NCI-H1092 (cell line): ENCODE measurements around the gene ADGRL3.
A peak's percentile ranks its signal among the peaks of the same experiment; 100 is the strongest.

Experiments
- DNase-seq: peaks from one replicate; lab custom pipeline; 2025; lab: John Stamatoyannopoulos, UW

The ADGRL3 gene

DNA sequence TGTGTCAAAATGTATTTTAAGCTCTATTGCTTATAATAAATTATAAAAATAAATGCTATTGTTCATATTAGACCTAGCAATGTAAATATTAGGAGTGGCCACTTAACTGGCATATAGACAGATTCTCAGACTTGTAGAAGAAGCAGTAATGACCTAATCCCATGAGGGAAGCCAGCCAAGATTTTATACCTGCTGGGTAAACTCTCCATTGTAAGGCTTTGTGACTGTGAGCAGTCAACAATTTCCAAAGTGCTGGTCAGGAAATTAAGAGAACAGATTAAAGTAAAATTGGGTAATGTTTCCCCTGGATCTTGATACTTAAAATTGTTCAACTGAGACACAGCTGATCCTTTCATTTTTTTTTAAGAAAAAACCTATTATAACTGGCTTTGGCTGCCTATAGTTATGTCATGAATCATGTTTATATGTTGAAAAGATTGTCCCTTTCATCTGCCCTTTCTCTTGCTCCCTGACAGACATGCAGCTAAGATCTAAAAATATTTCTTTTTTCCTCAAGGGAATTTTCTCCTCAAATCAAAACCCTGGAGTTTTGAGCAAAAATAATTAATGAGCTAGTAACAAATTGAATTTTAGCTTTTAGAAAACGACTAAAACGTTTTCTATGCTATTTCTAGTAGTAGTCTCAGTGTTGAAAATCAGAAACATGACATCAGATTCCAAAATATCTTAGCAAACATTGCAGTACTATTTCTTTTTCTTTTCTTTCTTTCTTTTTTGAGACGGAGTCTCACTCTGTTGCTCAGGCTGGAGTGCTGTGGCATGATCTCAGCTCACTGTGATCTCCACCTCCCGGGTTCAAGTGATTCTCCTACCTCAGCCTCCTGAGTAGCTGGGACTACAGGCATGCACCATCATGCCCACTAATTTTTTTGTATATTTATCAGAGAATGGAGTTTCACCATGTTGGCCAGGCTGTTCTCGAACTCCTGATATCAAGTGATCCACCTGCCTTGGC lies 77.9 kb downstream of the ADGRL3 start:
- DNase-seq = peak; percentile 10

DNA sequence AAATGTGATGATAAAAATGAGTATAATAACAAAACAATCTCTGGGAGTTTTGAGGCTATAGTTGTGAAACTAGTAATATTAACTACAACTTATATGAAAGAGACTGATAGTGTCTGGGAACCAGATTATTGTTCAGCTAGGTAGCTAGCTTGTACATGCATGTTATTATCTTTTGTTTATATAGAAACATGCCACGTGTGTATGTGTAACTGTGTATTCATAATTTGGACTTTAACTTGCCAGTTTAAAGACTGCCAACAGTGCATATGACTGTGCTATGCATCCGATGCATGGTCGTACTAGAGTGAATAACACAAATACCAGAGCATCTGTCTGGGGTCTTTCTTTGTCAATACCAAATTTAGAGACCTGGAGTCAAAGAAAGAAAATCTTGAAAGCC lies 92.2 kb downstream of the ADGRL3 start:
- no peak for DNase-seq

DNA sequence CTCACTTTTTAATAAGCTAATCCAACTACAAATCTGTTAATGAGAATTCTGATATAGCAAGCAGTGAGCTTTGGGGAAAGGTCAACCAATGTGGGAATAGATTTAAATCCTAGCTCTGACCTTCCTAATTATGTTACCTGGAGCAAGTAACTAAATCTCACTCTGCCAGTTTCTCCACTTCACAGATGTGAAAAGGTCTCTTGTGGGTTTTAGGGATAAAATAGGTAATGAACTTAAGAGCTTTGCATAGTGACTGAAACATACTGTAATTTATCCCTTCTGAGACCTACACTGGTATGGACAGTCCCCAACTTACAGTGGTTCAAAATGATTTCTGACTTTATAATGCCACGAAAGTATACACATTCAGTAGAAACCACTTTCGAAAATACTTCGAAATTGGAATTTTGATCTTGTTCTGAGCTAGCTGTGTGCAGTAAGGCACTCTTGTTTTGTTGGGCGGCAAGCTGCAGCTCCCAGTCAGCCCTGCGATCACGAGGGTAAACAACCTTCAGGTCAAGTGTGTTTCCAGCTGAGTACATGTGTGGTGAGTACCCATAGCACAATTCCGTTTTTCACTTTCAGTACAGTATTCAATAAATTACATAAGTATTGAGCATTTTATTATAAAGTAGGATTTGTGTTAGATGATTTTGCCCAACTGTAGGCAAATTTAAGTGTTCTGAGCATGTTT lies 93.7 kb downstream of the ADGRL3 start:
- peak; percentile 54 for DNase-seq

DNA sequence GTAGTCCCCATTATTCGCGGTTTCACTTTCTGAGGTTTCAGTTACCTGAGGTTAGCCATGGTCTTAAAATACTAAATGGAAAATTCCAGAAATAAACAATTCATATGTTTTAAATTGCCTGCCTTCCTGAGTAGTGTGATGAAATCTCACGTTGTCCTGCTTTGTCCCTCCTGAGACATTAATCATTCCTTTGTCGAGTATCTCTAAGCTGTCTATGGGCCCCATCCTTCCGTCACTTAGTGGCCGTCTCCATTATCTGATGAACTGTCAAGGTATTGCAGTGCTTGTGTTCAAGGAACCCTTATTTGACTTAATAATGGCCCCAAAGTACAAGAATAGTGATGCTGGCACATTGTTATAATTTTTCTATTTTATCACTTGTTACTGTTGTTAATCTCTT lies 94.8 kb downstream of the ADGRL3 start:
- DNase-seq = no peak

DNA sequence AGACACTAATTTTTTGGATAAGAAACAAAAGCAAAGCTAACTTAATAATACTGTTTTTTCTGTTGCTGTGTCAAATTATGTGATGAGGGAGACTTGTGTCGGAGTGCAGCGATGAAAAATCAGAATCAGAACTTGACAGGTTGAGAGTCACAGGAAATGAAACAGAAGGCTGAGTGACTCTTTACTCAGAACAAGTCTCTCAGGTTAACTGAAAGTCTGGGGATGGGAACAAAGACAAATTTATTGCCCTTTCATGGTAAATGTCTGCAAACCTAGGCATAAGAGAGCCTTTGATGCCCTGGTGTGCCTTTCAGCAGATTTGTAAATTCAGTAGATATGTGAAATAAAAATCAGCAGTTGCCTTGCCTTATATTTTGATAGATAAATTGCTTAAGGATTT lies 96.0 kb downstream of the ADGRL3 start:
- no peak for DNase-seq

DNA sequence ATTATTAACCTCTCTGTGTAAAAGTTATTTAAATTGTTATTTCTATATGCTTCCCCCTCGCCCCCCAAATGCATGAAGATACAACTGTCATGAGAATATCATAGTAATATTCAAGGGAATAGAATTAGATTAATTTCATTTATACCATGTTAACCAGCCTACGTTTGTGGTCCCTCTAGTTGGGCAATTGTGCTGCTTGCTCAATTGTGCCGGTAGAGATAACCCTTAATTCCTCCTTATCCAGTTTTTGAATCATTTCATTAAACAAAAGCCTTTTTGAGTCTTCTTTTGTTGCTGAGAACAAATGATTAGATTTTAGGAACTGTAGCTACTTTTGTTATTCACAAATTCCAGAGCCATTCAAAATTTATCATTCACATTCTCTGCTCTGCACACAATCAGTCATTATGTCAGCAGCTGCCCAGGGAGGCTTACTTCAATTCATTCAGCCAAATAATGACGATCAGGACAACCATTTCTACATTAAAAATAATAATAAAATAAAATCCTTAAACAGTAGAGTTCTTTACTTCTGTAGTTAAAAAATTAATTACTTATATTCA lies 98.1 kb downstream of the ADGRL3 start:
- DNase-seq = no peak

DNA sequence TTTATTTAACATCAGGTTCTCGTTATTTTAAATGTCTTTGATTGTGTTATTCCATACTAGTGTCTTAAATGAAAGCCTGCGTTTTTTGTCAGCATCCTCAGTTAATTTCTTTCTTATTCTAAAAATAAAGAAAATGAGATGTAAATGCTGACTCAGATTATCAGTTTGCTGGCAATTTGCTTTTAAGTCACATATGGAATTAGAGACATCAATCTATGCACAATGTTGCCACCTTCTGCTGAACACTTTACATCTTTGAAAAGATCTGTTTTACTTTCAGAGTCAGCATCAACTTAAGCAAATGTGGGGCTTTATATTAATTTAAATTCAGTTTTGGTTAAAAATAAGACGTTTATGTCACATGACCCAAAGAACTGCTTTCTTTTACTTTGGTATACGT lies 99.2 kb downstream of the ADGRL3 start:
- DNase-seq = no peak

DNA sequence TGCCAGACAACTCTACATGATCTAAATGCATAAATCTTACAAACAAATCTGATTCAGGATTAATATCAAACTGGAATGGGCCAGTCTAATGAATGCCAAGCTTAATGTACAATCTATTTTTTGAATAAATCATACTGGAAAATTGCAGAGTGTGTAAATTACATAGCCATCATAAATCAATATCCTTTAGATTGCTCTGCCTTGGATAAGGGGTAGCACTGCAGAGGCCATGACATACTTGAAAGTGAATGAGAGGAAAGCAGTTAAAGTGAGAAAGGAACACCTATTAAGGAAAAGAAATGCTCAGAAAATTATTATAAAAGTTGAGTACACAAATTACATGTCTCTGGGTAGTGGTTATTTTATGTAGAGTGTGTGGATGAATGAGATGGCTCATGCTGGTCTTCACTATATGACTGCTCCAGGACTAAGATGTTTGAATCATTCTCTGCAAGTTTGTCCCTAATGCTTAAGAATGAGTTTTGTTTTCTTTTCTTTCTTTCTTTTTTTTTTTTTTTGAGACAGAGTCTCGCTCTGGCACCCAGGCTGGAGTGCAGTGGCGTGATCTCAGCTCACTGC lies 100.2 kb downstream of the ADGRL3 start:
- no peak for DNase-seq

DNA sequence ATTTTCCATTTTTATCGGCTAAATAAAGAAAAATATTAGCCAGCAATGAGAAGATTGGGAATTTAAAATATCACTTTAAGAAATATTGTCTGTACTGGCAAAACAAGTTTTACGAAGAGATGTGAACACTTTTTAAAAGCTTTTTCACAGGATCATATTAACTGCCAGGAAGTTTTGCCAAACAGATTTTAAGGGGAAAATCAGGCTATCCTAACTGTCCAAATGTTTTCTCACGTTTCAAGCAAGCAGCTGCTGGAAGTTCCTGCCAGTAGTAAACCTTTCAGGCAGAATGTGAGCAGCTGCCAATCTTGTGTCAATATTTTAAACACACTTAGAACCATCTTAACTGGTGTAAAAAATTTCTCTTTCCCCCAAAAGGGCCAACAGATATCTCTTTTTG lies 101.1 kb downstream of the ADGRL3 start:
- DNase-seq = peak; percentile 24

DNA sequence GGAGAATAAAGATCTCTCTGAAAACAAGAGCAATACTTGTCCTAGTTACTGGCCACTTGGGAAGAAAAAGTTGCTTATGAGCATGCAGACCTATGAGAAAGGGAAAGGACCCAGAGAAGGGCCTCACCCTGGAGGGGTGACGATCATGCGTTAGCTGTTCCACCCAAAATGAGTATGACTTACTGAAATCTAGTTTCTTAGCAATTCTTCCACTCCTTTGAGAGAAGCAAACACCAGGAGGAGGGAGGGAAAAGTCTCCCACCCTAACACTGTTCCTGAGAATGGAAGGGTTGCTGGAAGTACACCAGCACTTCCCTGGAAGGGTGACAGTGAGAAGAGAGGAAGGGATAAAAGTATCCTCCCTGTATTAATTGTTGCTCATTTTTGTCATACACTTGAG lies 107.9 kb downstream of the ADGRL3 start:
- no peak for DNase-seq

DNA sequence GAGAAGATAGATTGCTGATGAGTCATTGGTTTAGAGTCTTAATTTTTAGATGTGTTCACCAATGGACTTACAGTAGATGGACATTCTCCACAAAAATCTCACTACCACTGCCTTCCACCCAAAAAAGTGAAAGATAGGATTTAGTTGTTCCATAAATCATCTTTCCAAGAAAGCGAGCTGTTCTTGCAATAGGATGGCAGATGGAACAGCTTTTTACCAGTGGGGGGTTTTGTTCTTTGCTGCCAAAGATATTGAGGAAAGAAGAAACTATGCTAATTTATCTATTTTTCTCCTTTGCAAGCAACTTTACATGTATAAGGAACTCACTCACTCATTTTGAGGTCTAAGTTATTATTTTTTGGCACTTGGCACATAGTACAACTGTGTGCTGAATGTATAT lies 109.5 kb downstream of the ADGRL3 start:
- no peak for DNase-seq

DNA sequence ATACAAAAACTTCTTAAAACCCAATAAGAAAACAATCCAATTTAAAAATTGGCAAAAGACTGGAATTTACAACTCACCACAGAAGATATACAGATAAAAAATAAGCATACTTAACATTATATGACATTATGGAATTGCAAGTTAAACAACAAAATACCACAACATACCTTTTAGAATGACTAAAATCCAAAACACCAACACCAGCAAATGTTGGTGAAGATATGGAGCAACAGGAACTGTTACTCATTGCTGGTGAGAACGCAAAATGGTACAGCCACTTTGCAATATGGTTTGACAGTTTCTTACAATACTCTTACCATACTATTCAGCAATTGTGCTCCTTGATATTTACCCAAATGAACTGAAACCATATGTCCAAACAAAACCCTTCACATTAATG lies 112.4 kb downstream of the ADGRL3 start:
- no peak for DNase-seq

DNA sequence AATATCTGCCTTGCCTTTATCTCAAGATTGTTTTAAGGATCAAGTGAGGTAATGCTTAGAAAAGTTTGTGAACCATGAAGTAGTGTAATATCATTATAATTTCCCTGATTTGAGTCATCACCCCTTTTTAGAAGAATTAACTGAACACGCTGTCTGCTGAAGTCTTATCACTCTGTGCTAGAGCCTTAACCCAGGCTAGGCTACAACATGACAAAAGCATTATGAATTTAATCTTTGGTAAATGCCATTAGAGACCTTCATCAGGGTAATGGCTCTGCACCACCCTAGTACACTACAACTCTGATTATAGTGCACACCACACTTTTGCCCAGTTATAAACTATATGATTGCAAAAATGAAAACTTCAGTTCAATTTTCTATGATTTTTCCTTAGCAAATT lies 118.3 kb downstream of the ADGRL3 start:
- DNase-seq = no peak

DNA sequence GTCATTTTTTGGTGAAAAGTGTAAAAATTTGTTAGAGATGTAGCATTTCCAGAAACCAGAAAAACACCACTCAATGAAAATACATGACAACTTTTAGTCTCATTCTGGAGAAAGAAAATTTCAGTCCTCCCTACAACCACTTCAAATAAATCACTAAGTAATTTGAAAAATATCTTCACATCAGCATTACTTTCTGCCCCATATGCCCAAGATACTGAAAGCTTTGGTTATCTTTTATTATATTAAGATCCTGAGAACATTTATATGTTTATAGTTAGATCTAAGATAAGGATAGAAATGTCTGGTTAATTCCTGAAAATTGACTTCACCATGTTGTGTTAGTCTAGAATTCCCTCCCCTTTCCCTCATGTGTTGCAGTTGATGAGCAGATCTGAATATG lies 119.0 kb downstream of the ADGRL3 start:
- DNase-seq = no peak

DNA sequence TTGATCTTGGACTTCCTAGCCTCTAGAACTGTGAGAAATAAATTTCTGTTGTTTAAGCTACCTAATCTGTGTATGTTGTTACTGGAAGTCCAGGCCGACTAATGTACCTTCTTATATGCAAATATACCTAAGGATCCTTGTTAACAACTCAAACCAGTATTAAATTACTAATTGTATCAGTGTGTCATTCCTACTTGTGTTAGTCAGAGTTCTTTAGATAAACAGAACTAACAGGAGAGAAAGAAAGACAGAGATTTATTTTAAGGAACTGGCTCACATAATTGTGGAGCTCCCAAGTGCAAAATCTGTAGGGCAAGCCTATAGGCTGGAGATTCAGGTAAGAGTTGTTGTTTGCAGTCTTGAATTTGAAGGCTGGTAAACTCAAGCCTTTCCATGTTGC lies 120.0 kb downstream of the ADGRL3 start:
- DNase-seq = no peak

DNA sequence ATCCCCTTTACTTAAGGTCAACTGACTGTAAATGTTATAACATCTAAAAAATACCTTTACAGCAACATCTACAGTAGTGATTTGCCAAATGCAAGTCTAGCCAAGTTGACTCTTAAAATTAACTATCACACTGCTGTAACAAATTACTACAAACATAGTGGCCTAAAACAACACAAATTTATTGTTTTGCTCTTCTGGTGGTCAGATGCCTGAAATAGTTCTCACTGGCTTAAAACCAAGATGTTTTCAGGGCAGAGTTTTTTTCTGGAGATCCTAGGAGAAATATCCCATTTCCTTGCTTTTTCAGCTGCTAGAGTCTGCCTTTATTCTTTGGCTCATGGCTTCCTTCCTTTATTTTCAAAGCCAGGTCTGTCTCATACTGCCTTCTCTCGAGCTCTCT lies 120.5 kb downstream of the ADGRL3 start:
- DNase-seq = no peak

DNA sequence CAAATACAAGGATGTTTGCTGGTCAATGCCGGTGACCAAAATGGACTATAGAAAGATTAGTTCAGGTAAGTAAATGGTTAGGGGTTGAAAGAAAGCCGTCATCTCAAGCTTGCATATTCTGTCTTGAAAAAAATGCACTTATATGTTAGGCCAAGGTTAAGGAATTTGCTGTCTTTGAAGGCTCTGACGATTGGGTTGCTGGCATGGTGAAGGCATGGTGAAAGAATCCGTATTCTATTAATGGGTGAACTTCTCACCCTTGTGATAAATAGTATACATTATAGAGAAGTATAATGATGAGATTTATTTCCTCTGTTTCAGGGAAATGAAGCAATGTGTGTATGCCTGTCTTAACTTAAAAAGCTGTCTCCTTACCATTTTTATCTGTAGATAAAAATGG lies 132.6 kb downstream of the ADGRL3 start:
- no peak for DNase-seq

DNA sequence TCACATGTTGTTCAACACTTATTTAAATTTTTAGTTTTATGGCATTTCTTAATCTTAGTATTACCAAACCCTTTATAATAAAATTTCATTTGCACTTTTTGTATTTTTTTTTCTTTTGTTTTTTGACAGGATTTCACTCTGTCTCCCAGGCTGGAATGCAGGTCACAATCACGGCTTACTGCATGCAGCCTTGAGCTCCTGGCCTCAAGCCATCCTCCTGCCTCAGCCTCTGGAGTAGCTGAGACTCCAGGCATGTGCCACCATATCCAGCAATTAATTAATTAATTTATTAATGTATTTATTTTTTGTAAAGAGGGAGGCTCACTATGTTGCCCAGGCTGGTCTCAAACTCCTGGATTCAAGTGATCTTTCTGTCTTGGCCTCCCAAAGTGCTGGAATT lies 133.4 kb downstream of the ADGRL3 start:
- DNase-seq = no peak

DNA sequence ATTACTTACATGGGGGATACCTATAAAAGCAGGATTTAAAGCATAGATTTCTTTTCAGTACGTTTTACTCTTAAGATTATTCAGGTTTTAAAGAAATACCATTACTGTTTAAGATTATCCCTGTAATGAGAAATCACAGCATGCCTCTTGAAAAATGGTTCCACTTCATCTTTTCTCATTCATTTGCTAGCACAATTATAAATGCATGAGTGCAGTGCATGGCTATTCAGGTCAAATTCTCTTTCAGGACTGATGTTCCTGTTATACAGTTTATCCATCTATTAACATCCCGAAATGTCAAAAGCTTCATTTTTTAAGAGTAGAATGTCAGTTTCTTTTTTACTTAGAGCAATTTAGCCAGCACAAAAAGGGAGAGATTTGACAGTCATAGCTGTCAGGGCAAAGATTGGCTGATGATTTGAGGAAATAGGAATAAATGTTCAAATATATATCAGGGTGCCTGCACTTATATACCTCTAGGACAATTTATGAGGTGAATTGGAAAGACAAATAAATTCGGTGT lies 135.2 kb downstream of the ADGRL3 start:
- no peak for DNase-seq

DNA sequence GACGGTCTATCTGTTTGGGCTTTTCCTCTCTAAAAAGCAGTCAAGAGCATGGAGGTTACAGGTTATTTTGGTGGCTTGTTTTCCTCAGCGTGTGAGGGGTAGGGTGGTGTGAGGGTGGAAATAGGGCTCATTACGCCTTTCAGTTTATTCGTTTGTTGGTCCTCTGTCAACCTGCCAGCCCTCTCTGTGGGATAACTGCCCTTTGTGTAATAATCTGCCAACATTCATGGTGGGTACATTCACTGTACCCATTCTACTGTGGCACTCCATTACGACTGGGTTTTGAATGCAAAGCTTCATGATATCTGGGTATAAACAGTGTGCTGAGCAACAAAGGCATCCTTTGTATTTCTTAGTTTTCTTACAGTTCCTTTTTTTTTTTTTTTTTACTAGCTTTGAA lies 136.4 kb downstream of the ADGRL3 start:
- peak; percentile 59 for DNase-seq

DNA sequence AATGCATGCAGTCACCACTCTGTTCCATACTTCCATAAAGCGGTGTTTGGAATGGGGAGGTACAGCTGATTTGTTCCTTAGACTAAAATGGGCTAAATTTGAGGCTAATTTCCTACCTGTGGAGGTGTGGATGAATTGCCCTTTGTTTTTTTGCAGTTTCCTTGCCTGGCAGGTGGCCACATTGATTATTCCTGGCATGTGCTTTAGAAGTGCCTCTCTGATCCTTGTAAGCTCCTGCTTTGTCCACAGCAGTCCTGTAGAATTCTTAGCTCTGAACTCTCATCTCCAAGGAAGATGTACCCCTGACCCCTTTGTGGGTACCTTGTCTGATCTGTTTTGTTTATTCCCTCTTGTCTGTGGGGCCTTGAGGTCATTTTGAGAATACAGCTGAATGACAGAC lies 136.8 kb downstream of the ADGRL3 start:
- no peak for DNase-seq

DNA sequence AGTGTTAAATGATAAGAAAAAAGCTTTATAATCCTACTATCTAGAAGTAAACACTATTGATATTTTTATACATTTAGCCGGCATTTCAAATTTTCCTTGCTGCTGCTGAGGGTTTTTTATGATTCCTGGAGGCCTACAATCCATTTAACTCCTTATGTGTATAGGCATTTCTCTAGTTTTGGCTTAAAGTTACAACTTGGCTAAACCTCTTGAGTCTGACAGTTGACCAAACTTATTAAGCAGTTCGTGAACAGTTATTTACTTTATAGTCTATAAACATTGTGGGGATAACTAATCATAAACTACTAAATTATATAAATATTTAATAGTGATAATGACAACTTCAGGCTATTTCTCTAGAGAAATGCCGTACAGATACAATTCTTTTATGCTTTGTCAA lies 141.9 kb downstream of the ADGRL3 start:
- DNase-seq = no peak

DNA sequence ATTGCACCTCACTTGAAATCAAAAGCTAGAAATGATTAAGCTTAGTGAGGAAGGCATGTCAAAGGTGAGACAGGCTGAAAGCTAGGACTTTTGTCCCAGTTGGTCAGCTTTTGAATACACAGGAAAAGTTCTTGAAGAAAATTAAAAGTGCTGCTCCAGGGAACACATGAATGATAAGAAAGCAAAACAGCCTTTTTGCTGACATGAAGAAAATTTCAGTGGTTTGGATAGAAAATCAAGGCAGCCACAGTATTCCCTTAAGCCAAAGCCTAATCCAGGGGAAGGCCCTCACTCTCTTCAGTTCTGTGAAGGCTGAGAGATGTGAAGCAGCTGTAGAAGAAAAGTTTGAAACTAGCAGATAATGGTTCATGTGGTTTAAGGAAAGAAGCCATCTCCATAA lies 150.8 kb downstream of the ADGRL3 start:
- DNase-seq = no peak
